Thyroid gland (tissue), 4 donors: Measurements from ENCODE around the gene ANO6. TPM values are rescaled to one million over a fixed set of nuclear protein-coding genes. Genes with fewer than 3 reads are reported as not detected.

Experiments
- DNase-seq, 2 donors: peaks; one replicate each; pipeline ENCODE4 v3.0.0-alpha.2; 2019
- H3K27ac ChIP-seq, 3 donors: fragments of 200-600 bp; sonication (generic); 1 replicate in 2 of 3; 2 replicates in 1 of 3; pipeline ENCODE4 v1.5.1; 2016 to 2019; ENCODE audit warnings: mild to moderate bottlenecking in 1 of 3, moderate library complexity in 1 of 3
- H3K27me3 ChIP-seq: fragments of 200-600 bp; sonication (generic); one replicate; pipeline ENCODE4 v1.5.1; 2019
- H3K36me3 ChIP-seq, 2 donors: fragments of 200-600 bp; sonication (generic); one replicate each; pipeline ENCODE4 v1.5.1; 2016 to 2019
- H3K4me1 ChIP-seq, 2 donors: fragments of 200-600 bp; sonication (generic); one replicate each; pipeline ENCODE4 v1.5.1; 2017 to 2019
- H3K4me3 ChIP-seq, 3 donors: fragments of 200-600 bp; sonication (generic); replicated peaks in 1 of 3; 1 replicate in 2 of 3; 2 replicates in 1 of 3; pipeline ENCODE4 v1.5.1; 2016; ENCODE audit warnings: mild to moderate bottlenecking in 1 of 3
- H3K9me3 ChIP-seq: fragments of 200-600 bp; sonication (generic); one replicate; pipeline ENCODE4 v1.5.1; 2017
- CTCF ChIP-seq, 6 experiments: fragments of 200-600 bp in 3 of 6; fragments of 450-650 bp in 3 of 6; sonication (generic) in 3 of 6; IDR thresholded peaks; one replicate each; pipeline ENCODE4 v1.5.1; 2016 to 2019; ENCODE audit warnings: antibody characterized with exemption in 6 of 6, mild to moderate bottlenecking in 2 of 6, inconsistent platforms in 1 of 6, moderate library complexity in 1 of 6
- POLR2A ChIP-seq, 2 donors: fragments of 450-650 bp; IDR thresholded peaks; one replicate each; pipeline ENCODE4 v1.6.1; 2017; ENCODE audit warnings: antibody characterized with exemption in 2 of 2, mild to moderate bottlenecking in 2 of 2, moderate library complexity in 1 of 2
- WGBS, 2 donors: methylation state at CpG; one replicate each; pipeline ENCODE4 v1.1.5; 2017; 5-methylcytosine and 5-hydroxymethylcytosine counted together
- intact Hi-C: fragments of 100-400 bp; cut with DNase I; formaldehyde crosslinking; loops from one replicate; pipeline ENCODE4 v1.15.1; 2023
- total RNA-seq, 4 donors: library from RNA; depleted of rRNA; stranded (reverse); fragments of >200 nt; gene quantifications; one replicate each; pipeline ENCODE4 v1.2.3, GENCODE V29; 2016

ANO6 gene
- total RNA-seq, 4 donors from 2014 or later: 37.3 to 61.1 (median 48.1) TPM

GRCh38 chr12:45189766-45190403 is 26.0 kb upstream of the ANO6 start:
- intact Hi-C loops: no loop called here
- DNase-seq: no peak
- H3K27me3 ChIP-seq: no peaks in the 10 kb centered on the region
- H3K36me3 ChIP-seq: no peaks in the 10 kb centered on the region
- no peak overlapping the region for H3K4me3 ChIP-seq
- H3K27ac ChIP-seq: no peak overlapping the region
- WGBS, 2 donors: 97 to 100% methylated on average over 1 of the region's 1 CpG
- H3K4me1 ChIP-seq: no peaks in the 10 kb centered on the region
- TF ChIP-seq POLR2A (IDR thresholded peaks at IDR 0.05) (no peak), CTCF (IDR thresholded peaks at IDR 0.05) (no peak)
- H3K9me3 ChIP-seq: no peaks in the 10 kb centered on the region

- Histone ChIP-seq H3K9me3 (no peaks in the 10 kb centered on the region), H3K36me3 (no peaks in the 10 kb centered on the region), H3K4me3 (no peak overlapping the region), H3K27ac (no peak overlapping the region), H3K4me1 (no peaks in the 10 kb centered on the region), H3K27me3 (no peaks in the 10 kb centered on the region)
- WGBS, 2 donors: 97 to 100% methylated on average over 1 of the region's 1 CpG
- TF ChIP-seq CTCF (IDR thresholded peaks at IDR 0.05): no peak
- no peak for TF ChIP-seq POLR2A (IDR thresholded peaks at IDR 0.05)
- intact Hi-C loops: no loop called here
- DNase-seq: no peak
Measured at GRCh38 chr12:45191239-45191638, 24.7 kb upstream of the ANO6 start.

- Histone ChIP-seq H3K4me1 (no peaks in the 10 kb centered on the region), H3K4me3 (no peak overlapping the region), H3K36me3 (no peaks in the 10 kb centered on the region), H3K9me3 (no peaks in the 10 kb centered on the region), H3K27me3 (no peaks in the 10 kb centered on the region), H3K27ac (no peak overlapping the region)
- WGBS, 2 donors: 83% methylated on average over 4 of the region's 4 CpGs
- TF ChIP-seq CTCF (IDR thresholded peaks at IDR 0.05) (no peak), POLR2A (IDR thresholded peaks at IDR 0.05) (no peak)
- intact Hi-C loops: no loop called here
- no peak for DNase-seq
Measured at GRCh38 chr12:45192707-45193106, 23.2 kb upstream of the ANO6 start.

- intact Hi-C loops: no loop called here
- Histone ChIP-seq H3K4me3 (no peak overlapping the region), H3K4me1 (no peaks in the 10 kb centered on the region), H3K27me3 (no peaks in the 10 kb centered on the region), H3K9me3 (no peaks in the 10 kb centered on the region), H3K27ac (no peak overlapping the region), H3K36me3 (no peaks in the 10 kb centered on the region)
- TF ChIP-seq POLR2A (IDR thresholded peaks at IDR 0.05) (no peak), CTCF (IDR thresholded peaks at IDR 0.05) (no peak)
- DNase-seq: no peak
- 82 to 89% methylated on average over 7 of the region's 7 CpGs for WGBS, 2 donors
Measured at GRCh38 chr12:45200491-45201043, 15.3 kb upstream of the ANO6 start.

GRCh38 chr12:45203767-45204166 is 12.1 kb upstream of the ANO6 start:
- intact Hi-C loops: no loop called here
- no peak for DNase-seq
- Histone ChIP-seq H3K9me3 (no peaks in the 10 kb centered on the region), H3K27ac (no peak overlapping the region), H3K4me3 (no peak overlapping the region), H3K27me3 (no peaks in the 10 kb centered on the region), H3K4me1 (no peaks in the 10 kb centered on the region), H3K36me3 (no peaks in the 10 kb centered on the region)
- 90 to 98% methylated on average over 1 of the region's 1 CpG for whole genome bisulfite sequencing, 2 donors
- TF ChIP-seq POLR2A (IDR thresholded peaks at IDR 0.05) (no peak), CTCF (IDR thresholded peaks at IDR 0.05) (no peak)
